Activated CD4-positive, alpha-beta memory T cell treated with anti-CD3 and anti-CD28 coated beads for 36 hours (primary cell): ENCODE measurements around the gene NDUFA13. TPM values are rescaled to one million over a fixed set of nuclear protein-coding genes. Genes with fewer than 3 reads are reported as not detected.

Experiments used
- CTCF ChIA-PET: fragments of 350-600 bp; sonication (Branson Sonifier 250); formaldehyde crosslinking; loops from one replicate; lab custom pipeline; 2021; ENCODE audit warnings: antibody characterized with exemption, inconsistent platforms; lab: Charles Lee
- POLR2A ChIA-PET: fragments of 350-600 bp; sonication (Branson Sonifier 250); formaldehyde crosslinking; loops from one replicate; lab custom pipeline; 2021; ENCODE audit warnings: antibody characterized with exemption; lab: Charles Lee
- DNase-seq: peaks from one replicate; pipeline ENCODE4 v3.0.0-alpha.2; 2020
- H3K27ac Mint-ChIP-seq: one replicate; pipeline ENCODE4 v1.8.0; 2021; ENCODE audit warnings: mixed read lengths
- H3K27me3 Mint-ChIP-seq: one replicate; pipeline ENCODE4 v1.8.0; 2021; ENCODE audit warnings: mixed read lengths
- H3K36me3 Mint-ChIP-seq: one replicate; pipeline ENCODE4 v1.8.0; 2021; ENCODE audit warnings: mixed read lengths
- H3K4me1 Mint-ChIP-seq: one replicate; pipeline ENCODE4 v1.8.0; 2021; ENCODE audit warnings: low read depth, mixed read lengths
- H3K4me3 Mint-ChIP-seq: one replicate; pipeline ENCODE4 v1.8.0; 2021; ENCODE audit warnings: mild to moderate bottlenecking, mixed read lengths
- H3K9me3 Mint-ChIP-seq: one replicate; pipeline ENCODE4 v1.8.0; 2021; ENCODE audit warnings: mixed read lengths
- intact Hi-C: fragments of 100-400 bp; cut with micrococcal nuclease; formaldehyde crosslinking; loops from one replicate; pipeline ENCODE4 v1.15.1; 2023
- total RNA-seq, 2 experiments: library from RNA; stranded (reverse); gene quantifications; one replicate each; pipeline ENCODE4 v1.2.3, GENCODE V29; 2021

The NDUFA13 gene
- total RNA-seq, 2 experiments from 2014 or later, result 365 to 374 TPM

DNA sequence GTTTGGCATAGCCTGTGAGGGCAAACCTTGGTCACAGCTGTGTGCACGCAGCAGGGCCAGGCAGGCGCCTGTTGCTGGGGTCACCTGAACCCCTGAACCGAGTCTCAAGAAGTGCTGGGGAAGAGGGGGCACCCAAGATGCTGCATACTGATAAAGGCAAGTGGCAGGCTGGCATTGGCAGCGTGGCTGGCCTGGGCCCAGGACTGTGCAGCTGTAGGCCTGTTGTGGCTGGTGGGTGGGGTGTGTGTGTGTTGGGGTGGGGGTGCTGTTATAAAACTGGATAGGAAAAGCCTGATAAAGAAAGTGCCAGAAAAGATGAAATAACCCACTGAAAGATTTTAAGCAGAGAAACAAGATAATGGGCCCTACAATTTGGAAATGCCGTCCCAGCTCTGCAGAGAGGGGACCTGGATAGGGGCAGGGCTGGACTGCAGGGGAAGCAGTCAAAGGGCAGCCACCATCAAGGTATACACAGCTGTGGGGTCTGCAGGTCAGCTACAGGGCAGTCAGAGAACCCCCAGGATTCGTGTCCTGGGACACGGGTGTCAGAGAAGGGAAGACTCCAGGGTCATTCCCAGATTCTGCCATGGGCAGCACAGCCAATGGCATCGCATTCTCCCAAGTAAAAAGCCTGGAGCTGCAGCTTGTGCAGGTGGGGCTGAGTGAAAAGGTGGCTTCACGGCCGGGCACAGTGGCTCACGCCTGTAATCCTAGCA is 55.2 kb downstream of the NDUFA13 start:
- no peak overlapping the region for H3K27ac Mint-ChIP-seq
- no peaks in the 10 kb centered on the region for H3K9me3 Mint-ChIP-seq
- H3K27me3 Mint-ChIP-seq, result no peaks in the 10 kb centered on the region
- intact Hi-C loops, result no loop called here
- ChIA-PET CTCF (interaction anchor here (1.7 kb wide), 1 partner anchor 16 kb away, joined by 6 read pairs; no protein-coding TSS in a partner anchor), POLR2A (interaction anchor here (1.0 kb wide), 1 partner anchor 16 kb away, joined by 3 read pairs; no protein-coding TSS in a partner anchor)
- H3K4me3 Mint-ChIP-seq, result no peak overlapping the region
- peaks cover 8% of the 10 kb centered on the region for H3K4me1 Mint-ChIP-seq
- H3K36me3 Mint-ChIP-seq, result peaks cover 25% of the 10 kb centered on the region
- no peak for DNase-seq

DNA sequence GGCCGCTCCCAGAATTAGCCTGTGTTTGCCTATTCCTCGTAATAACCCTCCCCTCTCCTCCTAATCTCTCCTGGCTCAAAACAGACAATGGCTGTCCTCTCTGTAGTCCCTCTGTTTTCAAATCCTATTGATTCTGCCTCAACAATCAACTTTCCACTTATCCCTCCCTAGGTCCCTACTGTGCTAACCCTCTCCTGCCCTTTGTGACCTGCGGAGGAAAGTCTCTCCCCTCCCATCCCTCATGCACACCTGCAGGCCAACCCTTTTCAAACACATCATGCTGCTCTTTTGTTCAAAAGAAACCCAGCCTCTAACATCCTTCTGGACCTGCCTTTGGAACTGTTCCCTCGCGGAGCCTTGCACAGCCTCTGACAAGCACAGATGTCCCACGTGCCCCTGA is 59.4 kb downstream of the NDUFA13 start:
- intact Hi-C loops, result no loop called here

More for the DNA sequence above, 59.4 kb downstream of the NDUFA13 start:
- H3K36me3 Mint-ChIP-seq, result peaks cover 5% of the 10 kb centered on the region
- no peak overlapping the region for H3K4me3 Mint-ChIP-seq
- peaks cover 1% of the 10 kb centered on the region for H3K4me1 Mint-ChIP-seq
- H3K27me3 Mint-ChIP-seq, result no peaks in the 10 kb centered on the region
- no peak for DNase-seq
- POLR2A ChIA-PET, result interaction anchor here (0.6 kb wide), 2 partner anchors 15 to 89 kb away, joined by 3 to 5 read pairs; no protein-coding TSS in a partner anchor
- H3K27ac Mint-ChIP-seq, result no peak overlapping the region
- CTCF ChIA-PET, result interaction anchor here (2.0 kb wide), 1 partner anchor 21 kb away, joined by 6 read pairs; no protein-coding TSS in a partner anchor
- no peaks in the 10 kb centered on the region for H3K9me3 Mint-ChIP-seq

Other genes with a start within 250 kb of the NDUFA13 start
- not detected for gene TM6SF2, start 242.9 kb upstream of the NDUFA13 start, total RNA-seq
- gene SUGP1, start 195.7 kb upstream of the NDUFA13 start, total RNA-seq, result 10 to 100 TPM; 39.2 to 44.0 TPM
- gene MAU2, start 195.4 kb upstream of the NDUFA13 start, total RNA-seq, result 10 to 100 TPM; 38.6 to 40.9 TPM
- 100 to 1,000 TPM; 114 TPM for gene GATAD2A, start 110.5 kb upstream of the NDUFA13 start, total RNA-seq
- 1 to 10 TPM; 3.1 to 4.7 TPM for gene TSSK6, start 677 bp upstream of the NDUFA13 start, total RNA-seq
- 1 to 10 TPM; 6.9 to 8.2 TPM for gene YJEFN3, start 12.7 kb downstream of the NDUFA13 start, total RNA-seq
- gene CILP2, start 22.0 kb downstream of the NDUFA13 start, total RNA-seq, result under 1 TPM; 0.44 to 0.50 TPM
- 10 to 100 TPM; 44.9 to 45.7 TPM for gene PBX4, start 102.5 kb downstream of the NDUFA13 start, total RNA-seq
- gene LPAR2, start 112.0 kb downstream of the NDUFA13 start, total RNA-seq, result 10 to 100 TPM; 32.5 to 33.1 TPM
- 10 to 100 TPM; 78.6 to 79.4 TPM for gene GMIP, start 127.4 kb downstream of the NDUFA13 start, total RNA-seq
- 10 to 100 TPM; 66.6 to 69.2 TPM for gene ATP13A1, start 147.5 kb downstream of the NDUFA13 start, total RNA-seq
- gene ZNF101, start 152.6 kb downstream of the NDUFA13 start, total RNA-seq, result 10 to 100 TPM; 76.0 to 77.0 TPM
- gene ZNF14, start 216.9 kb downstream of the NDUFA13 start, total RNA-seq, result 1 to 10 TPM; 6.8 to 7.9 TPM